PC-9 (cell line): ENCODE measurements around the gene RTN3. TPM values are rescaled to one million over a fixed set of nuclear protein-coding genes. Genes with fewer than 3 reads are reported as not detected.

Experiments used
- BruUV-seq: library from RNA; stranded (reverse); fragments of 400-500 nt; replicated peaks from 2 replicates; lab custom pipeline; 2021; lab: Mats Ljungman, UMichigan
- CTCF ChIA-PET: fragments of 300-600 bp; sonication (Branson Sonifier 250); formaldehyde crosslinking; loops from one replicate; lab custom pipeline; 2022; ENCODE audit warnings: antibody characterized with exemption; lab: Charles Lee
- POLR2A ChIA-PET: fragments of 300-600 bp; sonication (Branson Sonifier 250); formaldehyde crosslinking; loops from one replicate; lab custom pipeline; 2022; ENCODE audit warnings: antibody characterized with exemption; ENCODE audit not compliant: unreplicated experiment; lab: Charles Lee
- DNase-seq, 2 experiments: peaks; one replicate each; pipeline versions ENCODE4 v3.0.0 to v3.0.0-alpha.2; 2015 to 2022; ENCODE audit warnings: mixed read lengths in 1 of 2
- H2AFZ ChIP-seq: fragments of 200-600 bp; sonication (generic); 2 replicates; pipeline ENCODE4 v1.8.1; 2017; ENCODE audit warnings: antibody characterized with exemption
- H3F3A ChIP-seq: fragments of 200-600 bp; sonication (generic); 2 replicates; pipeline ENCODE4 v1.8.1; 2017; ENCODE audit warnings: antibody characterized with exemption, mild to moderate bottlenecking, low read depth; ENCODE audit not compliant: insufficient read depth
- H3K27ac ChIP-seq: fragments of 200-600 bp; sonication (generic); 2 replicates; pipeline ENCODE4 v1.6.1; 2016; ENCODE audit warnings: mixed run types
- H3K27me3 ChIP-seq: fragments of 200-600 bp; sonication (generic); 2 replicates; pipeline ENCODE4 v1.6.1; 2016; ENCODE audit warnings: low read depth, mixed run types; ENCODE audit not compliant: insufficient read depth
- H3K36me3 ChIP-seq: fragments of 200-600 bp; sonication (generic); 2 replicates; pipeline ENCODE4 v1.6.1; 2016; ENCODE audit warnings: low read depth, mixed run types
- H3K4me1 ChIP-seq: fragments of 200-600 bp; sonication (generic); replicated peaks from 2 replicates; pipeline ENCODE4 v1.6.1; 2016; ENCODE audit warnings: mixed run types; ENCODE audit not compliant: insufficient read depth
- H3K4me2 ChIP-seq: fragments of 200-600 bp; sonication (generic); 2 replicates; pipeline ENCODE4 v1.6.1; 2017; ENCODE audit warnings: mixed run types
- H3K4me3 ChIP-seq: fragments of 200-600 bp; sonication (generic); 2 replicates; pipeline ENCODE4 v1.6.1; 2016; ENCODE audit warnings: mixed run types
- H3K79me2 ChIP-seq: fragments of 200-600 bp; sonication (generic); 2 replicates; pipeline ENCODE4 v1.6.1; 2017; ENCODE audit warnings: low read depth, mixed run types
- H3K9me2 ChIP-seq: fragments of 200-600 bp; sonication (generic); 2 replicates; pipeline ENCODE4 v1.8.1; 2017; ENCODE audit warnings: mild to moderate bottlenecking; ENCODE audit not compliant: insufficient read depth
- H3K9me3 ChIP-seq: fragments of 200-600 bp; sonication (generic); 2 replicates; pipeline ENCODE4 v1.8.1; 2016; ENCODE audit warnings: low read depth; ENCODE audit not compliant: insufficient read depth
- H4K20me1 ChIP-seq: fragments of 200-600 bp; sonication (generic); 2 replicates; pipeline ENCODE4 v1.8.1; 2017; ENCODE audit not compliant: insufficient read depth
- EZH2 ChIP-seq: fragments of 200-600 bp; sonication (generic); IDR thresholded peaks from 2 replicates; pipeline ENCODE4 v1.8.0; 2017; ENCODE audit warnings: antibody characterized with exemption, low read depth
- intact Hi-C: fragments of 100-400 bp; cut with micrococcal nuclease; formaldehyde crosslinking; loops from one replicate; pipeline ENCODE4 v1.10.0; 2022; ENCODE audit not compliant: unreplicated experiment
- total RNA-seq: library from RNA; stranded (reverse); gene quantifications from 2 replicates; pipeline ENCODE4 v1.2.3, GENCODE V29; 2021
- TF ChIP-seq, protein P1 (sequence below): fragments of 200-600 bp; sonication (generic); conservative IDR thresholded peaks from 2 replicates; pipeline ENCODE4 v1.6.1; 2017; ENCODE audit warnings: mixed run types, antibody characterized with exemption, mild to moderate bottlenecking, moderate library complexity

Gene RTN3
- total RNA-seq, 1 experiment from 2014 or later: 279 TPM

DNA sequence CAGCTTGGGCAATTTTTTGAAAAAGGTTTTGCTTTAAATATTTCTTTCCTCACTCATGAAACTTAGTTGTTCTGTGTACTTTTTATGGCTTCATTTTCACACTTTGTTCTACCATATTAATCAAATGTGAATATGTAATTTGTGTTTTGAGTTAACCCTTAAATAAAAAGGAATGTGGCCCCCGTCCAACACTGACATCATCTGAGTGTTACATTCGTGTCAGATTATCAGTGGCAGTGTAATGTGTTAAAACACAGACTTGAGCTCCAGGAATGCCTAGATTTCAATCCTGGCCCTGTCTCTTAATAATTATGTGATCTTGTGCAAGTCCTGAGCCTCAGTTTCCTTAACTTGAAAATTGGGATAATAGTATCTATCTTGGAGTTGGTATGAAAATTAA lies 5.6 kb downstream of the RTN3 start:
- Histone ChIP-seq H3K36me3 (peaks cover 4% of the 10 kb centered on the region; the same call in 1 of the 2 replicates), H3K4me3 (no peak overlapping the region), H3K4me2 (no peak overlapping the region), H3K79me2 (peaks cover 100% of the 10 kb centered on the region), H3K27me3 (no peaks in the 10 kb centered on the region), H3K9me2 (no peaks in the 10 kb centered on the region), H3K9me3 (no peaks in the 10 kb centered on the region), H4K20me1 (peaks cover 20% of the 10 kb centered on the region; the same call in 1 of the 2 replicates), H3K4me1 (peaks cover 28% of the 10 kb centered on the region), H3K27ac (no peak overlapping the region), H3F3A (peaks cover 11% of the 10 kb centered on the region; the same call in 1 of the 2 replicates), H2AFZ (no peak overlapping the region)
- intact Hi-C loops: no loop called here
- TF ChIP-seq, protein P1, sequence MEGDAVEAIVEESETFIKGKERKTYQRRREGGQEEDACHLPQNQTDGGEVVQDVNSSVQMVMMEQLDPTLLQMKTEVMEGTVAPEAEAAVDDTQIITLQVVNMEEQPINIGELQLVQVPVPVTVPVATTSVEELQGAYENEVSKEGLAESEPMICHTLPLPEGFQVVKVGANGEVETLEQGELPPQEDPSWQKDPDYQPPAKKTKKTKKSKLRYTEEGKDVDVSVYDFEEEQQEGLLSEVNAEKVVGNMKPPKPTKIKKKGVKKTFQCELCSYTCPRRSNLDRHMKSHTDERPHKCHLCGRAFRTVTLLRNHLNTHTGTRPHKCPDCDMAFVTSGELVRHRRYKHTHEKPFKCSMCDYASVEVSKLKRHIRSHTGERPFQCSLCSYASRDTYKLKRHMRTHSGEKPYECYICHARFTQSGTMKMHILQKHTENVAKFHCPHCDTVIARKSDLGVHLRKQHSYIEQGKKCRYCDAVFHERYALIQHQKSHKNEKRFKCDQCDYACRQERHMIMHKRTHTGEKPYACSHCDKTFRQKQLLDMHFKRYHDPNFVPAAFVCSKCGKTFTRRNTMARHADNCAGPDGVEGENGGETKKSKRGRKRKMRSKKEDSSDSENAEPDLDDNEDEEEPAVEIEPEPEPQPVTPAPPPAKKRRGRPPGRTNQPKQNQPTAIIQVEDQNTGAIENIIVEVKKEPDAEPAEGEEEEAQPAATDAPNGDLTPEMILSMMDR: no peak
- no peak for TF ChIP-seq EZH2
- no peak for DNase-seq
- CTCF ChIA-PET: no interaction called here
- BruUV-seq: no TSS peak
- POLR2A ChIA-PET: interaction anchor here (0.7 kb wide), 1 partner anchor 13 kb away, joined by 3 read pairs; no protein-coding TSS in a partner anchor

DNA sequence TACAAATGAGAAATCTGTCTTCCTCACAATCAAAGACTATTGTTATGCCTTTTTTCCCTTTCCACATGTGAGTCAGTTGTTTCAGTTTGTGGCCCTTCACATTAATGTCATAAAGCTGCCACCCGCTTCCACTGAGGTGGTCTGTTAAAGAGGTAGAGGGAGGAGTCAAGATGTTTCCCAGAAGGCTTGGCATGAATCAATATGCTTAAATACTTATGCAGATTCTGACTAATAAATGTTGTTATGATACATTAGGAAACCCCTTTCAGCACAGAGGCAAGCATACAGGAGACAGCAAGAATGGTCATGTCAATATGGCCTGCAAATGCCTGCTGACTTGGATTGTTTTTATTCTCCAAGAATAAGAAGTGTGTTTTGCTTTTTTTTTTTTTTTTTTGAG lies 6.5 kb downstream of the RTN3 start:
- no TSS peak for BruUV-seq
- Histone ChIP-seq H3K36me3 (peaks cover 4% of the 10 kb centered on the region; the same call in 1 of the 2 replicates), H3K4me3 (no peak overlapping the region), H3K9me2 (no peaks in the 10 kb centered on the region), H3K4me2 (no peak overlapping the region), H3F3A (peaks cover 6% of the 10 kb centered on the region; the same call in 1 of the 2 replicates), H3K9me3 (no peaks in the 10 kb centered on the region), H3K79me2 (peaks cover 100% of the 10 kb centered on the region), H2AFZ (no peak overlapping the region), H3K27ac (no peak overlapping the region), H3K27me3 (no peaks in the 10 kb centered on the region), H4K20me1 (peaks cover 20% of the 10 kb centered on the region; the same call in 1 of the 2 replicates), H3K4me1 (peaks cover 26% of the 10 kb centered on the region)
- intact Hi-C loops: no loop called here
- ChIA-PET CTCF (no interaction called here), POLR2A (no interaction called here)
- no peak for TF ChIP-seq EZH2
- TF ChIP-seq, protein P1: no peak
- no peak for DNase-seq

DNA sequence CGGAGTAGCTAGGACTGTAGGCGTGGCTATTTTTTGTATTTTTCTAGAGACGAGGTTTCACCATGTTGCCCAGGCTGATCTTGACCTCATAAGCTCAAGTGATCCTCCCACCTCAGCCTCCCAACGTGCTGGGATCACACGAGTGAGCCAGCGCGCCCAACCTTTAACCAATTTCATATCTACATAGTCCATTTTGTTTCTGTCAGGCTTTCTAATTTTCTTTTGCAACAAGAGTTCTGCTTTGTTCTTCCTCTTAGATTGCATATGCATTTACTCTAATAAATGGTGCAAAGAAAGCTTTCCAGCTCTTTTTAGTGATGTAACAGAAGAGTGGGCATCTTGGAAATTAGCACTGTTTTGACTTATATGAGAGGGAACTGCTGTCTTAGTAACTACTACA lies 13.3 kb downstream of the RTN3 start:
- peaks cover 87% of the 10 kb centered on the region for H3K79me2 ChIP-seq

More for the DNA sequence above, 13.3 kb downstream of the RTN3 start:
- CTCF ChIA-PET: interaction anchor here (0.7 kb wide), 1 partner anchor 325 kb away, joined by 3 read pairs; no protein-coding TSS in a partner anchor
- DNase-seq: no peak
- Histone ChIP-seq H3F3A (peaks cover 22% of the 10 kb centered on the region; the same call in 1 of the 2 replicates), H4K20me1 (peaks cover 9% of the 10 kb centered on the region; the same call in 1 of the 2 replicates), H3K4me2 (no peak overlapping the region), H3K4me3 (no peak overlapping the region), H3K9me2 (no peaks in the 10 kb centered on the region), H3K36me3 (peaks cover 8% of the 10 kb centered on the region; the same call in 1 of the 2 replicates), H3K9me3 (no peaks in the 10 kb centered on the region), H3K27ac (no peak overlapping the region), H3K4me1 (peaks cover 7% of the 10 kb centered on the region), H2AFZ (no peak overlapping the region), H3K27me3 (no peaks in the 10 kb centered on the region)
- POLR2A ChIA-PET: no interaction called here
- no TSS peak for BruUV-seq
- intact Hi-C loops: no loop called here
- TF ChIP-seq EZH2: no peak
- TF ChIP-seq, protein P1: no peak
